UCSD-AML1 (cell line): ENCODE results near the gene ATP10B.
"Not testable (repeated sequence)": the region's sequence is repeated elsewhere in the genome, so short reads cannot be mapped to it uniquely, and the experiment has no call there.

Experiments
- DNase-seq: peaks from one replicate; lab custom pipeline; 2025; ENCODE audit not compliant: unreplicated experiment; lab: John Stamatoyannopoulos, UW

The ATP10B gene

GRCh38 chr5:160767062-160767461, 84.9 kb downstream of the ATP10B start:
- no peak for DNase-seq

DNA sequence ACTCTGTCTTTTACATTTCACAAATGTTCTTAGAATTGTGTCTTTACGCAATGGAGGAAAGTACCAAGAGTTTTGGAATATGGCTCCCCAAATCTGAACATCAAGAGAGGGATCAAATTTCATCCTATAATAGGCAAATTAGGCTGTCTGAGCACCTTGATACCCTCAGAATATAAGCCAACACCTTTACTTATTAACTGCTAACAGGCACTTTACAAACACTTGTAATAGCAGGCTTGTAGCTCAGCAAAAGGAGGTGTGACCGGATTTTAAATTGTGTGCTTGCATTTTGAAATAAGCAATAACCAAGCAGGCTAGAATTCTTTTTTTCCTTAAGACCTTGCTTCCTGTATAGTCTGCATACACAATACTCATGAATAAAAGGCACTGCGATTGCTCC, 92.0 kb downstream of the ATP10B start:
- DNase-seq: no peak

GRCh38 chr5:160757194-160757593, 94.8 kb downstream of the ATP10B start:
- DNase-seq: no peak

- no peak for DNase-seq
These were observed 100.9 kb downstream of the ATP10B start for GRCh38 chr5:160750938-160751657.

DNA sequence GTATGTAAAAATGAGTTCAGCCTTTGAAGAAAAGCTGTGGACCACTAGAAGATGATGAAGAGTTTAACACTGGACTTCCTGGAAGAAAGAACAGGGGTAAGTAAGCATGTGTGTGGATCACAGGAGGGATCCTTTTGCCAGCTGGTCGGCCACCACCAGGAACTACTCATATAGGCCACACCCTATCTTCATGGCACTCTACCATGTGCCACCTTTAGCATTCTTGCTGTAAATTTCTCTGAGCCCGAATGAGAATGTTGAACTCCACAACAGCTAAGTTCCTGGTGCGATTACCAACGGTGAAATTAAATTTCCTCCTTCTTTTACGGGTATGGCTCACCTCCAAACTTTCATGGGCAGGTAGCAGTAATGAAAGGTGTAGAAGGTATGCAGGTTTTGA, 102.3 kb downstream of the ATP10B start:
- DNase-seq: no peak

GRCh38 chr5:160749026-160749425, 103.0 kb downstream of the ATP10B start:
- DNase-seq: no peak

- DNase-seq: no peak
These were observed 104.0 kb downstream of the ATP10B start for GRCh38 chr5:160747987-160748386.

DNA sequence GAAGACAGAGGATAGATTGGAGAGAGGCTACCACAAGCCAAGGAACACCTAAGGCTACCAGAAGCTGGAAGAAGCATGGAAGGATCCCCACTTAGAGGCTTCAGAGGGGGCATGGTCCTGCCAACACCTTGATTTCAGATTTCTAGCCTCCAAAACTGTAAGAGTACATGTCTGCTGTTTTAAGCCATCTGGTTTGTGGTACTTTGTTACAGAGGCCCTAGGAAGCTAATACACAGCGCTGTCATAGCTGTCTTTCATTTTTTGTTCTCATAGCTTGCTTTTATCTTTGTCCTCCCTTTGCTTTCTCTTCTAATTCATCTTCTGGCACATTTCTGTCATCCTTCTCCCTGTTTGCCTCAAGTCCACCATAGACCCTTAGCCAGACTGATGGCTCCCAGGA, 104.5 kb downstream of the ATP10B start:
- no peak for DNase-seq

GRCh38 chr5:160744268-160745101, 107.5 kb downstream of the ATP10B start:
- DNase-seq: no peak

- no peak for DNase-seq
These were observed 109.0 kb downstream of the ATP10B start for GRCh38 chr5:160743027-160743426.

DNA sequence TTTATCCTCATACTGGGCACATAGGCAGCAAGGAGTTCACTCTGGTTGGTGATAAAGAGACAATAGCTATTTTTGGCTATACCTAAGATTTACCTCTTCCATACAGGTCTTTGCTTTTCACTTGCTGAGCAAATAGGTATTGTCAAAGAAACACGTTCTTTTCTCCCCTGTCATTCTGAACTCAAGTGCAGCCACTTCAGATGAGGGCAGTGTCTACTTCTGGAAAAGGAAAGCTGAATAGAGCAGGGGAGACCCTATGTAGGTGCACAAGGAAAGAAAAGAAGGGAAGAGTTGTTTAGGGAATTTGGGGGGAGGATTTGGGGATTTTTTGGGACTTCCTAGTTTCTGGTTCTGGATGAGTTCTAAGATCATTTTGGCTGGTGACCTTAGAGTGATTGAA, 109.6 kb downstream of the ATP10B start:
- DNase-seq: no peak

- no peak for DNase-seq
These were observed 124.6 kb downstream of the ATP10B start for GRCh38 chr5:160727296-160727997.

GRCh38 chr5:160726721-160727120, 125.3 kb downstream of the ATP10B start:
- no peak for DNase-seq

GRCh38 chr5:160720822-160721221, 131.2 kb downstream of the ATP10B start:
- no peak for DNase-seq

- not testable (repeated sequence) for DNase-seq
These were observed 136.5 kb downstream of the ATP10B start for GRCh38 chr5:160715508-160715907.

DNA sequence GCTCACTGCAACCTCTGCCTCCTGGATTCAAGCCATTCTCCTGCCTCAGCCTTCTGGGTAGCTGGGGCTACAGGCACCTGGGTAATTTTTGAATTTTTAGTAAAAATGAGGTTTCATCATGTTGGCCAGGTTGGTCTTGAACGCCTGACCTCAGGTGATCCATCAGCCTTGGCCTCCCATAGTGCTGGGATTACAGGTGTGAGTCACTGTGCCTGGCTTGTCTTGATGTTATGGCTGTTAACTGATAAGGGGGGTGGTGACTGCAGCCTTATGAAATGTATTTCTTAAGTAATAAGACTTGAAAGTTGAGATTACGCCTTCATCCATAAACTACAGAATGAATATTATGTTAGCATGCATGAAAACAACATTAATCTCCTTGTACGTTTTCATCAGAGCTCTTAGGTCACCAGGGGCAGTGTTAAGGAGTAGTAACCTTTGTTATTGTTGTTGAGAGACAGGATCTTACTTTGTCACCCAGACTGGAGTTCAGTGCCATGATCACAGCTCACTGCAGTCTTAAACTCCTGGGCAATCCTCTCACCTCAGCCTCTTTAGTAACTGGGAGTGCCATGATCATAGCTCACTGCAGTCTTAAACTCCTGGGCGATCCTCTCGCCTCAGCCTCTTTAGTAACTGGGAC, 148.3 kb downstream of the ATP10B start:
- no peak for DNase-seq

DNA sequence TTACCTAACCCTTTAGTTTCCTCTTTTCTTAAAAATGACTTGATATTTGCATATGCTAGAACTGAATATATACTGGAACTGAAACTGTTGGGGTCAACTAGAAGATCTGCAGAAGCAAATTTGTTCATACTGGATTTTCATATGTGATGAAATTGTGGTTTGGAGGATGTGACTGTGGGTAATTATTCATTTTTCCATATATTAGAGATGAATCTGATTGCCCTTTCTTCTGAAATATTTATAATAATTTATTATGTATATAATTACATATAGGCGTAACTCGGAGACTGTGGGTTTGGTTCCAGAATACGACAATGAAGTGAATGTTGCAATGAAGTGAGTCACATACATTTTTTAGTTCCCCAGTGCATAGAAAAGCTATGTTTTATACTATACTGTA, 149.1 kb downstream of the ATP10B start:
- no peak for DNase-seq

GRCh38 chr5:160702311-160702803, 149.7 kb downstream of the ATP10B start:
- DNase-seq: no peak

DNA sequence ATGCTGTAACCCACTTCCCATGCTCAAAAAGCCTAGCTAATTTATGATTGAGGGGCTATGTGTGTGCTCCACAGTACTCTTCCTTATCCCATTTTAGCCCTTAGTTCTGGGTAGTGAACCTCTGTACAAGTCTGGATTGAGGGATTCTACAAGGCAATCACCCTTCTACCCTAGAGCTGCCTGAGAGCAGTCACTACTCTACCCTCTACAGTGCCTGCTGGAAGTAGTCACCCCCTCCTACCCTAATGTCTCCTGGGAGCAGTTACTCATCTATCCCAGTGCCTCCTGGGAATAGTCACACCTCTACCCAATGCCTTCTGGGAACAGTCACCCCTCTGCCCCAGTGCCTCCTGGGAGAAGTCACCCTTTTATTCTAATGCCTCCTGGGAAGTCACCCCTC, 150.6 kb downstream of the ATP10B start:
- DNase-seq: no peak

DNA sequence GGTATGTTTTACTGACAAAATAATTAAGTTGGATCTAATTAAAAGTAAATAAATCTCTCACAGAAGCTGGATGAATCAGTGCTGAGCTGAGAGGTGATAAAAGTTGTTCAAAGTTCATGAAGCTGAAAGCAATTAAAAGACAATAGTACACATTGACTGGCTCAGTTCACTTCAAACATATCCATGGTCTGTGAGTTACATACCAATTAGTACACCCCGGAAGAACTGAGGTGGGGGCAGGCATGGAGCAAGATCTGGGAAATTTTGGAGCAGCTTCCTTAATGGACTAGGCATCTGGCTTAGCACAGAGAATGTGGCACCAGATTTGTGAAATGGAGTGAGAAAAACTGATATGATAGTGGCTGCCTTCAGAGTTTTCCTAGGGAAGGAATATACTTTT, 152.7 kb downstream of the ATP10B start:
- no peak for DNase-seq

DNA sequence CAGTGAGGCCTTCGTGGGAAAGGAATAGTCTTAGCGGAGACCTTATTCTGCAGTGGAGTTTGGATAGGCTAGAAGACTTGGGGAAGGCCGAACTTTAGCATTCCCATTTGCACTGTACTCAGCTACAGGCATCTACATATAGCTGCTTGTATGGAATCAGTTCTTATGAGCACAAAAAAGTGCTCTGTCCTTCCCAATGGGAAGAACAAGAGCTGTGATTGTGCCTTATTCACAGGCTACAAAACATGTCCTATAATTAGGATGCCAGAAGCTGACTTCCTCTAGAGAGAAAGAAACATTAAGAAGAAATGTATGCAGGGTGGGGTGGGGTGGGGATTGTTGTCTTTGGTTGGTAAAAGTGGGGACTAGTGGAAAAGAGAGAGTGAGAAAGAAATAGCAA, 154.7 kb downstream of the ATP10B start:
- DNase-seq: no peak
